ENCODE data around the gene S1PR4.

DNA sequence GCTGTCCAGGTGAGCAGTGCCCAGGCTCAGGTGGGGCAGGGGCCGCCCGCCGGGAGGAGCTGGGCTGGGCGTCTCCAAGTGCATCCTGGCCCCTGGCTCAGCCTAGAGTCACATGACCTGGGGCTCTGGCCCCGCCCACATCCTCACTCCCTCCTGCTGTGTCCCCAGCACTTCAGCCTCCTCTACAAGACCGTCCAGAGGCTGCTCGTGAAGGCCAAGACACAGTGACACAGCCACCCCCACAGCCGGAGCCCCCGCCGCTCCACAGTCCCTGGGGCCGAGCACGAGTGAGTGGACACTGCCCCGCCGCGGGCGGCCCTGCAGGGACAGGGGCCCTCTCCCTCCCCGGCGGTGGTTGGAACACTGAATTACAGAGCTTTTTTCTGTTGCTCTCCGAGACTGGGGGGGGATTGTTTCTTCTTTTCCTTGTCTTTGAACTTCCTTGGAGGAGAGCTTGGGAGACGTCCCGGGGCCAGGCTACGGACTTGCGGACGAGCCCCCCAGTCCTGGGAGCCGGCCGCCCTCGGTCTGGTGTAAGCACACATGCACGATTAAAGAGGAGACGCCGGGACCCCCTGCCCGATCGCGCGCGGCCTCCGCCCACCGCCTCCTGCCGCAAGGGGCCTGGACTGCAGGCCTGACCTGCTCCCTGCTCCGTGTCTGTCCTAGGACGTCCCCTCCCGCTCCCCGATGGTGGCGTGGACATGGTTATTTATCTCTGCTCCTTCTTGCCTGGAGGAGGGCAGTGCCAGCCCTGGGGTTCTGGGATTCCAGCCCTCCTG is 29.1 kb downstream of the S1PR4 start:
- TF ChIP-seq, protein P1, sequence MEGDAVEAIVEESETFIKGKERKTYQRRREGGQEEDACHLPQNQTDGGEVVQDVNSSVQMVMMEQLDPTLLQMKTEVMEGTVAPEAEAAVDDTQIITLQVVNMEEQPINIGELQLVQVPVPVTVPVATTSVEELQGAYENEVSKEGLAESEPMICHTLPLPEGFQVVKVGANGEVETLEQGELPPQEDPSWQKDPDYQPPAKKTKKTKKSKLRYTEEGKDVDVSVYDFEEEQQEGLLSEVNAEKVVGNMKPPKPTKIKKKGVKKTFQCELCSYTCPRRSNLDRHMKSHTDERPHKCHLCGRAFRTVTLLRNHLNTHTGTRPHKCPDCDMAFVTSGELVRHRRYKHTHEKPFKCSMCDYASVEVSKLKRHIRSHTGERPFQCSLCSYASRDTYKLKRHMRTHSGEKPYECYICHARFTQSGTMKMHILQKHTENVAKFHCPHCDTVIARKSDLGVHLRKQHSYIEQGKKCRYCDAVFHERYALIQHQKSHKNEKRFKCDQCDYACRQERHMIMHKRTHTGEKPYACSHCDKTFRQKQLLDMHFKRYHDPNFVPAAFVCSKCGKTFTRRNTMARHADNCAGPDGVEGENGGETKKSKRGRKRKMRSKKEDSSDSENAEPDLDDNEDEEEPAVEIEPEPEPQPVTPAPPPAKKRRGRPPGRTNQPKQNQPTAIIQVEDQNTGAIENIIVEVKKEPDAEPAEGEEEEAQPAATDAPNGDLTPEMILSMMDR (IDR thresholded peaks at IDR 0.05) = no peak
- TF ChIP-seq, protein P2, sequence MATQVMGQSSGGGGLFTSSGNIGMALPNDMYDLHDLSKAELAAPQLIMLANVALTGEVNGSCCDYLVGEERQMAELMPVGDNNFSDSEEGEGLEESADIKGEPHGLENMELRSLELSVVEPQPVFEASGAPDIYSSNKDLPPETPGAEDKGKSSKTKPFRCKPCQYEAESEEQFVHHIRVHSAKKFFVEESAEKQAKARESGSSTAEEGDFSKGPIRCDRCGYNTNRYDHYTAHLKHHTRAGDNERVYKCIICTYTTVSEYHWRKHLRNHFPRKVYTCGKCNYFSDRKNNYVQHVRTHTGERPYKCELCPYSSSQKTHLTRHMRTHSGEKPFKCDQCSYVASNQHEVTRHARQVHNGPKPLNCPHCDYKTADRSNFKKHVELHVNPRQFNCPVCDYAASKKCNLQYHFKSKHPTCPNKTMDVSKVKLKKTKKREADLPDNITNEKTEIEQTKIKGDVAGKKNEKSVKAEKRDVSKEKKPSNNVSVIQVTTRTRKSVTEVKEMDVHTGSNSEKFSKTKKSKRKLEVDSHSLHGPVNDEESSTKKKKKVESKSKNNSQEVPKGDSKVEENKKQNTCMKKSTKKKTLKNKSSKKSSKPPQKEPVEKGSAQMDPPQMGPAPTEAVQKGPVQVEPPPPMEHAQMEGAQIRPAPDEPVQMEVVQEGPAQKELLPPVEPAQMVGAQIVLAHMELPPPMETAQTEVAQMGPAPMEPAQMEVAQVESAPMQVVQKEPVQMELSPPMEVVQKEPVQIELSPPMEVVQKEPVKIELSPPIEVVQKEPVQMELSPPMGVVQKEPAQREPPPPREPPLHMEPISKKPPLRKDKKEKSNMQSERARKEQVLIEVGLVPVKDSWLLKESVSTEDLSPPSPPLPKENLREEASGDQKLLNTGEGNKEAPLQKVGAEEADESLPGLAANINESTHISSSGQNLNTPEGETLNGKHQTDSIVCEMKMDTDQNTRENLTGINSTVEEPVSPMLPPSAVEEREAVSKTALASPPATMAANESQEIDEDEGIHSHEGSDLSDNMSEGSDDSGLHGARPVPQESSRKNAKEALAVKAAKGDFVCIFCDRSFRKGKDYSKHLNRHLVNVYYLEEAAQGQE (IDR thresholded peaks at IDR 0.05; ENCODE audit: insufficient read depth in 1 of 2, low read depth in 2 of 2, low read length in 1 of 2) = no peak
- TF ChIP-seq POLR2AphosphoS5 (IDR thresholded peaks at IDR 0.05; ENCODE audit: low read depth, low read length) (no peak), SIN3A (IDR thresholded peaks at IDR 0.05; ENCODE audit: borderline replicate concordance, insufficient read depth, low read depth, low read length) (no peak), TCF7L2 (IDR thresholded peaks at IDR 0.05; ENCODE audit: low read depth, low read length) (no peak)
